Lung (tissue), 12 donors: ENCODE measurements around the gene STAC2. TPM values are rescaled to one million over a fixed set of nuclear protein-coding genes. Genes with fewer than 3 reads are reported as not detected.

Experiments
- ATAC-seq: fragments of 200-7000 bp; cut with Tn5 transposase; one replicate; pipeline ENCODE4 v1.9.1; 2020; ENCODE audit warnings: moderate number of reproducible peaks; ENCODE audit not compliant: insufficient read depth, low FRiP score
- DNase-seq, 3 donors: peaks; one replicate each; pipeline ENCODE4 v3.0.0-alpha.2; 2013 to 2017
- H3K27ac ChIP-seq, 2 donors: one replicate each; pipeline ENCODE4 v1.5.1; 2013; ENCODE audit warnings: mild to moderate bottlenecking in 2 of 2, moderate library complexity in 2 of 2, control low read depth in 1 of 2, inconsistent platforms in 1 of 2, low read depth in 1 of 2, low read length in 1 of 2
- H3K27me3 ChIP-seq, 3 donors: one replicate each; pipeline ENCODE4 v1.5.1; 2013; ENCODE audit warnings: low read length in 2 of 3; ENCODE audit not compliant: control insufficient read depth in 3 of 3, insufficient read depth in 3 of 3
- H3K36me3 ChIP-seq, 4 donors: one replicate each; pipeline ENCODE4 v1.5.1; 2013; ENCODE audit warnings: low read length in 4 of 4, mild to moderate bottlenecking in 1 of 4, moderate library complexity in 1 of 4; ENCODE audit not compliant: control insufficient read depth in 4 of 4, insufficient read depth in 4 of 4
- H3K4me1 ChIP-seq, 5 donors: one replicate each; pipeline ENCODE4 v1.5.1; 2013; ENCODE audit warnings: low read length in 5 of 5, mild to moderate bottlenecking in 2 of 5, moderate library complexity in 1 of 5; ENCODE audit not compliant: control insufficient read depth in 5 of 5, insufficient read depth in 5 of 5
- H3K4me3 ChIP-seq: one replicate; pipeline ENCODE4 v1.5.1; 2013; ENCODE audit warnings: mild to moderate bottlenecking, control low read depth, moderate library complexity
- H3K9ac ChIP-seq, 2 donors: one replicate each; pipeline ENCODE4 v1.5.1; 2013; ENCODE audit warnings: low read length in 2 of 2, control low read depth in 1 of 2; ENCODE audit not compliant: insufficient read depth in 1 of 2
- H3K9me3 ChIP-seq, 4 donors: one replicate each; pipeline ENCODE4 v1.5.1; 2013; ENCODE audit warnings: low read length in 3 of 4, mild to moderate bottlenecking in 1 of 4, moderate library complexity in 1 of 4; ENCODE audit not compliant: control insufficient read depth in 4 of 4, insufficient read depth in 3 of 4
- WGBS, 2 donors: extraction: QIAGEN DNeasy Blood & Tissue Kit; methylation state at CpG; one replicate each; pipeline ENCODE4 v1.1.7; 2013; 5-methylcytosine and 5-hydroxymethylcytosine counted together
- polyA plus RNA-seq, 2 donors: library from polyadenylated mRNA; stranded (reverse); fragments of 200-250 nt; gene quantifications; one replicate each; pipeline ENCODE4 v1.2.1, GENCODE V29; 2013
- total RNA-seq, 2 donors: library from RNA; depleted of rRNA in 1 of 2; stranded (reverse); fragments of >200 nt in 1 of 2; gene quantifications; one replicate each; pipeline ENCODE4 v1.2.1, GENCODE V29; 2014 to 2021
- TF ChIP-seq, protein P1 (sequence below): IDR thresholded peaks from 2 replicates; pipeline ENCODE4 v1.5.1; 2012; ENCODE audit warnings: mild to moderate bottlenecking; ENCODE audit errors: control extremely low read depth, extremely low read depth
- donor health status: control.
- donor health status: control.
- donor health status: Bipolar disorder and iron deficiency.
- donor health status: healthy.
- donor health status: DM: yes; HTN: yes; CAD: no.

The STAC2 gene
- total and polyA plus RNA-seq, 4 donors, result 0.26 to 1.7 (median 0.42) TPM; not detected in 1

DNA sequence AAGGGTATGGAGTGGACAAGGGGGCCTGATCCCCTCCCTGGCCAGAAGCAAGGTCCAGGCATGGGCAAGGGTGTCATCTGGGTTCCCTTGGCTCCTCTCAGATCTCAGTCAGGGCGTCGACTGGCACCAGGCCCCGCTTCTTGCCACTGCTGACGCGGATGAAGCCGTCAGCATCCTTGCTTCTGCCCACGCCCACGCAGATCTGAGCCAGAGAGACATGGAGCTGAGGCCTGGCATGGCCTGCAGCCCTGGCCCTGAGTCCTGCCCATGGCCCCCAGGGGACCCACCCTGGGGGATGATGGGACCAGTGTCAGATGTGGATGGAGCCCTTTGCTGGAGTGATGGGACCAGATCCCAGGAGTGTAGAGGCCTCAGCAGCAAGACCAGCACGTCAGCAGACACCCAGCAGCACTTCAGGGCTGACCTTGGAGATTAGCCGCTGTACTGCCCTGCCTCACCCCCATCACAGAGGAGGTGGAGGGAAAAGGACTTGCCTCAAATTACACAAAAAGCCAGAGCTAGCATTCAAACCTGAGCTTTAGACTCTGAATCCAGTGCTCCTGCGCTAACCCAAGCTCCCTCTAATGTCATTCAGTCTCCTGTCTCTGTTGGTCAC, 13.4 kb downstream of the STAC2 start:
- 76 to 91% methylated on average over 11 of the region's 11 CpGs for WGBS, 2 donors
- ATAC-seq (no peak), DNase-seq (no peak)
- TF ChIP-seq, protein P1, sequence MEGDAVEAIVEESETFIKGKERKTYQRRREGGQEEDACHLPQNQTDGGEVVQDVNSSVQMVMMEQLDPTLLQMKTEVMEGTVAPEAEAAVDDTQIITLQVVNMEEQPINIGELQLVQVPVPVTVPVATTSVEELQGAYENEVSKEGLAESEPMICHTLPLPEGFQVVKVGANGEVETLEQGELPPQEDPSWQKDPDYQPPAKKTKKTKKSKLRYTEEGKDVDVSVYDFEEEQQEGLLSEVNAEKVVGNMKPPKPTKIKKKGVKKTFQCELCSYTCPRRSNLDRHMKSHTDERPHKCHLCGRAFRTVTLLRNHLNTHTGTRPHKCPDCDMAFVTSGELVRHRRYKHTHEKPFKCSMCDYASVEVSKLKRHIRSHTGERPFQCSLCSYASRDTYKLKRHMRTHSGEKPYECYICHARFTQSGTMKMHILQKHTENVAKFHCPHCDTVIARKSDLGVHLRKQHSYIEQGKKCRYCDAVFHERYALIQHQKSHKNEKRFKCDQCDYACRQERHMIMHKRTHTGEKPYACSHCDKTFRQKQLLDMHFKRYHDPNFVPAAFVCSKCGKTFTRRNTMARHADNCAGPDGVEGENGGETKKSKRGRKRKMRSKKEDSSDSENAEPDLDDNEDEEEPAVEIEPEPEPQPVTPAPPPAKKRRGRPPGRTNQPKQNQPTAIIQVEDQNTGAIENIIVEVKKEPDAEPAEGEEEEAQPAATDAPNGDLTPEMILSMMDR, result no peak
- Histone ChIP-seq H3K4me1 (peaks cover 3 to 23% (median 7%) of the 10 kb centered on the region in 5 donors), H3K36me3 (no peaks in the 10 kb centered on the region), H3K9ac (no peak overlapping the region), H3K27me3 (peaks cover 0 to 7% (median 2%) of the 10 kb centered on the region in 3 donors), H3K27ac (peak overlapping the region in 1 of 2 donors; percentile 28), H3K4me3 (no peak overlapping the region), H3K9me3 (peaks cover 0 to 2% (median 0%) of the 10 kb centered on the region in 4 donors)

DNA sequence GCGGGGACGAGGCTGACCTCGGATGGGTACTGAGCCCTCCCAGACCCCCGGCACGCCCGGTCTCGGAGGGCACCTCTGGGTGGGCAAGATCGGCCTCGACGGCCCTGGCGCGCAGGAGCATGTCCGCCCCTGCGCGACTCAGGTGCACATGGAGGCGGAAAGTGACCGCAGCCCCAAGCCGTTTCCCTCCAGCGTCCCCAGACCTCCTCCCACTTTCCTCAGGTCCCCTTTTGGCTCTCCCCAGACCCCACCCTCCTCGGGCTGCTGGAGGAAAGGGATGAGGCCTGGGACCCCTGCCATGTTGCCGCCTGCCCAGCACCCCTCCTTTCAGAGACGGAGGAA, 15.7 kb downstream of the STAC2 start:
- Histone ChIP-seq H3K36me3 (peaks cover under 1 to 2% (median 2%) of the 10 kb centered on the region in 4 donors), H3K9ac (no peak overlapping the region), H3K4me1 (peaks cover 3 to 23% (median 7%) of the 10 kb centered on the region in 5 donors), H3K4me3 (no peak overlapping the region), H3K27ac (peak overlapping the region; percentile 37), H3K27me3 (no peaks in the 10 kb centered on the region), H3K9me3 (no peaks in the 10 kb centered on the region)
- ATAC-seq (no peak), DNase-seq (no peak)
- 9 to 15% methylated on average over 21 to 22 of the region's 22 CpGs for WGBS, 2 donors
- TF ChIP-seq, protein P1, result no peak

DNA sequence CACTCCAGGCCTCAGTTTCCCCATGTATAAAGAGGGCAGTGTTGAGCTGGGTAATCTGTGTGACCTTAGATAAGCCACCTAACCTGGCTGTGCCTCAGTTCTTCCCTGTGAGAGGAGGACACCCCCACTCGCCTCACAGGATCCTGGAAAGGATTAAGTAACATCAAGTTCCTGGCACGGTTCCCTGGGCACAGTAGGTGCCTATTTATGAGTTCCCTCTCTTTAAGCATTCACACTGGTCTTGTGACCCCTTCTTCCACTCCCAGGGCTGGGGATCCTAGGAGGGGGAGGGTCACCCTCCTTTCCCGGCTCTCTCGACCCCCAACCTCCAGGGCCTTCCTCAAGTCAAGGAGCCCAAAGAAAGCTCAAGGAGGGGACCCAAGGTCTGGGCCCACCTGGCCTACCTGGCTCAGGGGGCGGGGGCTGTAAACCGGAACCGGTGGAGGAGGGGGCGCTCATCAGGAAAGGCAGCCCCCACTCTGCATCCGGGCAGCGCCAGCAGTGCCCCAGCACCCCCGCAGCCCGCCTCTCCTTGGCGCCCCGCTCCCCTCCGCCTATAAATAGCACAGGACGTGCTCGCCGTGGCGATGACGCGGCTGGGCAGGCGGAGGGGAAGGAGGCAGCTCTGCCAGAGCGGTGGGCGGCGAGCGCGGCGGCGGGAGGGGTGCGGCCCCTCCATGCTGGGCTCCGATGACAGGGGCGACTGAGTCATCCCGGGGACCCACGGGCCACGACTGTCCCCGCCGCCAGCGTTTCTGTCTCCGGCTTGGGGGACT, 16.2 kb downstream of the STAC2 start:
- TF ChIP-seq, protein P1, result no peak
- H3K9ac ChIP-seq, result no peak overlapping the region
- H3K9me3 ChIP-seq, result no peaks in the 10 kb centered on the region
- H3K4me1 ChIP-seq, result peaks cover 3 to 23% (median 7%) of the 10 kb centered on the region in 5 donors
- 2 to 5% methylated on average over 21 to 39 of the region's 39 CpGs for WGBS, 2 donors
- no peaks in the 10 kb centered on the region for H3K27me3 ChIP-seq
- H3K4me3 ChIP-seq, result no peak overlapping the region
- peak overlapping the region; percentile 39 to 54 for H3K27ac ChIP-seq
- peaks cover 2 to 6% (median 5%) of the 10 kb centered on the region in 4 donors for H3K36me3 ChIP-seq
- peak; percentile 76 to 87 (median 86) for DNase-seq
- no peak for ATAC-seq
